B cell (primary cell): ENCODE measurements around the gene PCDHA6. TPM values are rescaled to one million over a fixed set of nuclear protein-coding genes. Genes with fewer than 3 reads are reported as not detected.

Source experiments
- ATAC-seq: fragments of 200-7000 bp; cut with Tn5 transposase; one replicate; pipeline ENCODE4 v1.10.0; 2021; ENCODE audit warnings: low read depth, mild to moderate bottlenecking, moderate number of reproducible peaks, moderate library complexity
- CTCF ChIA-PET: fragments of 350-600 bp; sonication (Branson Sonifier 250); formaldehyde crosslinking; loops from one replicate; lab custom pipeline; 2021; ENCODE audit warnings: antibody characterized with exemption, inconsistent platforms; lab: Charles Lee
- POLR2A ChIA-PET: fragments of 350-600 bp; sonication (Branson Sonifier 250); formaldehyde crosslinking; loops from one replicate; lab custom pipeline; 2021; ENCODE audit warnings: antibody characterized with exemption; lab: Charles Lee
- DNase-seq: peaks from one replicate; pipeline ENCODE4 v3.0.0; 2013
- H2AFZ ChIP-seq: 2 replicates; pipeline ENCODE4 v1.6.1; 2012; ENCODE audit warnings: mild to moderate bottlenecking, low read depth, low read length; ENCODE audit not compliant: insufficient read depth, poor library complexity, severe bottlenecking
- H3K27ac ChIP-seq, 2 donors: 1 replicate in 1 of 2; 2 replicates in 1 of 2; pipeline ENCODE4 v1.5.1; 2012 to 2013; ENCODE audit warnings: low read length in 2 of 2, mild to moderate bottlenecking in 2 of 2, moderate library complexity in 1 of 2
- H3K27me3 ChIP-seq, 4 experiments: fragments of 200-600 bp in 1 of 4; sonication (generic) in 1 of 4; replicated peaks in 1 of 4; 1 replicate in 2 of 4; 2 replicates in 2 of 4; pipeline versions ENCODE4 v1.6.1 to v1.7.0; 2013 to 2016; ENCODE audit warnings: low read length in 3 of 4, mild to moderate bottlenecking in 2 of 4, mixed read lengths in 1 of 4, moderate library complexity in 1 of 4; ENCODE audit not compliant: insufficient read depth in 4 of 4, control insufficient read depth in 3 of 4; ENCODE audit errors: control extremely low read depth in 1 of 4
- H3K36me3 ChIP-seq, 2 experiments: replicated peaks in 1 of 2; 1 replicate in 1 of 2; 2 replicates in 1 of 2; pipeline versions ENCODE4 v1.6.1 to v1.7.1; 2013; ENCODE audit warnings: low read length in 1 of 2; ENCODE audit not compliant: insufficient read depth in 2 of 2, control insufficient read depth in 1 of 2; ENCODE audit errors: control extremely low read depth in 1 of 2, extremely low read depth in 1 of 2
- H3K4me1 ChIP-seq, 2 donors: fragments of 200-600 bp in 1 of 2; sonication (generic) in 1 of 2; 1 replicate in 1 of 2; 2 replicates in 1 of 2; pipeline versions ENCODE4 v1.5.1 to v1.6.1; 2013 to 2017; ENCODE audit warnings: low read length in 2 of 2; ENCODE audit not compliant: control insufficient read depth in 2 of 2, insufficient read depth in 2 of 2
- H3K4me2 ChIP-seq: replicated peaks from 2 replicates; pipeline ENCODE3; 2012; ENCODE audit warnings: mild to moderate bottlenecking, low read depth, low read length; ENCODE audit not compliant: poor library complexity, severe bottlenecking
- H3K4me3 ChIP-seq, 5 experiments: fragments of 200-600 bp in 1 of 5; sonication (generic) in 1 of 5; 1 replicate in 3 of 5; 2 replicates in 2 of 5; pipeline versions ENCODE4 v1.5.1 to v1.7.0; 2011 to 2016; ENCODE audit warnings: low read length in 4 of 5, mild to moderate bottlenecking in 4 of 5, low read depth in 2 of 5, control low read depth in 1 of 5, moderate library complexity in 1 of 5; ENCODE audit not compliant: insufficient read depth in 1 of 5; ENCODE audit errors: control extremely low read depth in 1 of 5, extremely low read depth in 1 of 5
- H3K79me2 ChIP-seq: fragments of 200-600 bp; sonication (generic); one replicate; pipeline ENCODE4 v1.6.0; 2016; ENCODE audit warnings: low read length; ENCODE audit not compliant: control insufficient read depth, insufficient read depth
- H3K9ac ChIP-seq: fragments of 200-600 bp; sonication (generic); 2 replicates; pipeline ENCODE4 v1.6.1; 2017; ENCODE audit warnings: mild to moderate bottlenecking, low read length, moderate library complexity
- H3K9me3 ChIP-seq, 3 donors: one replicate each; pipeline versions ENCODE4 v1.6.1 to v1.7.1; 2013; ENCODE audit warnings: low read length in 2 of 3; ENCODE audit not compliant: control insufficient read depth in 2 of 3, insufficient read depth in 1 of 3; ENCODE audit errors: control extremely low read depth in 1 of 3
- H4K20me1 ChIP-seq: 2 replicates; pipeline ENCODE4 v1.6.0; 2012; ENCODE audit warnings: mild to moderate bottlenecking, low read length; ENCODE audit not compliant: insufficient read depth, control insufficient read depth, poor library complexity, severe bottlenecking
- H3K27ac Mint-ChIP-seq: one replicate; pipeline ENCODE4 v1.8.0; 2021; ENCODE audit warnings: mixed read lengths
- H3K27me3 Mint-ChIP-seq: one replicate; pipeline ENCODE4 v1.8.0; 2021; ENCODE audit warnings: mixed read lengths
- H3K4me1 Mint-ChIP-seq: one replicate; pipeline ENCODE4 v1.8.0; 2021; ENCODE audit warnings: mixed read lengths
- H3K4me3 Mint-ChIP-seq: one replicate; pipeline ENCODE4 v1.8.0; 2021; ENCODE audit warnings: mixed read lengths
- H3K9me3 Mint-ChIP-seq: one replicate; pipeline ENCODE4 v1.8.0; 2022; ENCODE audit warnings: mixed read lengths; ENCODE audit not compliant: insufficient read depth
- EZH2 ChIP-seq: IDR thresholded peaks from 2 replicates; pipeline ENCODE4 v1.6.1; 2012; ENCODE audit warnings: borderline replicate concordance, low read depth, mild to moderate bottlenecking, moderate library complexity, low read length; ENCODE audit not compliant: insufficient read depth, poor library complexity, severe bottlenecking
- WGBS: methylation state at CpG from one replicate; pipeline ENCODE4 v1.1.5; 2013; ENCODE audit warnings: missing lambda C conversion rate; ENCODE audit not compliant: insufficient coverage; 5-methylcytosine and 5-hydroxymethylcytosine counted together
- intact Hi-C: fragments of 100-400 bp; cut with micrococcal nuclease; formaldehyde crosslinking; loops from one replicate; pipeline ENCODE4 v1.10.0; 2022
- polyA plus RNA-seq: library from polyadenylated mRNA; depleted of rRNA; stranded (reverse); fragments of >200 nt; gene quantifications from 2 replicates; pipeline ENCODE4 v1.2.3, GENCODE V29; 2012
- total RNA-seq, 2 donors: library from RNA; stranded (reverse); fragments of 120-200 nt in 1 of 2; gene quantifications; 1 replicate in 1 of 2; 2 replicates in 1 of 2; pipeline versions ENCODE4 v1.2.3 to v1.2.4, GENCODE V29; 2013 to 2022
- TF ChIP-seq, protein P1 (sequence below): fragments of 200-600 bp; IDR thresholded peaks from one replicate; pipeline ENCODE4 v1.8.0; 2022; ENCODE audit warnings: antibody characterized with exemption, mild to moderate bottlenecking

PCDHA6 gene
- total and polyA plus RNA-seq, 2 donors (not counting 1 experiment from before 2014, with no cell fraction given): not detected

DNA sequence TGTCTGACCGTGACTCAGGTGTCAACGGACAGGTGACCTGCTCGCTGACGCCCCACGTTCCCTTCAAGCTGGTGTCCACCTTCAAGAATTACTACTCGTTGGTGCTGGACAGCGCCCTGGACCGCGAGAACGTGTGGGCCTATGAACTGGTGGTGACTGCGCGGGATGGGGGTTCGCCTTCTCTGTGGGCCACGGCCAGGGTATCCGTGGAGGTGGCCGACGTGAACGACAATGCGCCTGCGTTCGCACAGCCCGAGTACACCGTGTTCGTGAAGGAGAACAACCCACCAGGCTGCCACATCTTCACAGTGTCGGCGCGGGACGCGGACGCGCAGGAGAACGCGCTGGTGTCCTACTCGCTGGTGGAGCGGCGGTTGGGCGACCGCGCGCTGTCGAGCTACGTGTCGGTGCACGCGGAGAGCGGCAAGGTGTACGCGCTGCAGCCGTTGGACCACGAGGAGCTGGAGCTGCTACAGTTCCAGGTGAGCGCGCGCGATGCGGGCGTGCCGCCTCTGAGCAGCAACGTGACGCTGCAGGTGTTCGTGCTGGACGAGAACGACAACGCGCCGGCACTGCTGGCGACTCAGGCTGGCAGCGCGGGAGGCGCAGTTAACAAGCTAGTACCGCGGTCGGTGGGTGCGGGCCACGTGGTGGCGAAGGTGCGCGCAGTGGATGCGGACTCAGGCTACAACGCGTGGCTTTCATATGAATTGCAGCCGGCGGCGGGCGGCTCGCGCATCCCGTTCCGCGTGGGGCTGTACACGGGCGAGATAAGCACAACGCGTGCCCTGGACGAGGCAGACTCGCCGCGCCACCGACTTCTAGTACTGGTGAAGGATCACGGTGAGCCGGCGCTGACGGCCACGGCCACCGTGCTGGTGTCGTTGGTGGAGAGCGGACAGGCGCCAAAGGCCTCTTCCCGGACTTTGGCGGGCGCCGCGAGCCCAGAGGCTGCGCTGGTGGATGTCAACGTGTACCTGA is 42.8 kb downstream of the PCDHA6 start:
- intact Hi-C loops: no loop called here
- DNase-seq (no peak), ATAC-seq (no peak)
- peaks cover 0 to 12% (median 7%) of the 10 kb centered on the region in 4 experiments for H3K27me3 ChIP-seq
- Mint-ChIP-seq H3K27me3 (peaks cover 9% of the 10 kb centered on the region), H3K4me3 (no peak overlapping the region), H3K9me3 (no peaks in the 10 kb centered on the region), H3K27ac (no peak overlapping the region), H3K4me1 (no peaks in the 10 kb centered on the region)
- no peaks in the 10 kb centered on the region for H4K20me1 ChIP-seq
- WGBS: 63% methylated on average over 114 of the region's 114 CpGs
- H2AFZ ChIP-seq: no peak overlapping the region
- H3K79me2 ChIP-seq: no peaks in the 10 kb centered on the region
- no peak overlapping the region for H3K27ac ChIP-seq
- no peak overlapping the region for H3K4me3 ChIP-seq
- TF ChIP-seq, protein P1, sequence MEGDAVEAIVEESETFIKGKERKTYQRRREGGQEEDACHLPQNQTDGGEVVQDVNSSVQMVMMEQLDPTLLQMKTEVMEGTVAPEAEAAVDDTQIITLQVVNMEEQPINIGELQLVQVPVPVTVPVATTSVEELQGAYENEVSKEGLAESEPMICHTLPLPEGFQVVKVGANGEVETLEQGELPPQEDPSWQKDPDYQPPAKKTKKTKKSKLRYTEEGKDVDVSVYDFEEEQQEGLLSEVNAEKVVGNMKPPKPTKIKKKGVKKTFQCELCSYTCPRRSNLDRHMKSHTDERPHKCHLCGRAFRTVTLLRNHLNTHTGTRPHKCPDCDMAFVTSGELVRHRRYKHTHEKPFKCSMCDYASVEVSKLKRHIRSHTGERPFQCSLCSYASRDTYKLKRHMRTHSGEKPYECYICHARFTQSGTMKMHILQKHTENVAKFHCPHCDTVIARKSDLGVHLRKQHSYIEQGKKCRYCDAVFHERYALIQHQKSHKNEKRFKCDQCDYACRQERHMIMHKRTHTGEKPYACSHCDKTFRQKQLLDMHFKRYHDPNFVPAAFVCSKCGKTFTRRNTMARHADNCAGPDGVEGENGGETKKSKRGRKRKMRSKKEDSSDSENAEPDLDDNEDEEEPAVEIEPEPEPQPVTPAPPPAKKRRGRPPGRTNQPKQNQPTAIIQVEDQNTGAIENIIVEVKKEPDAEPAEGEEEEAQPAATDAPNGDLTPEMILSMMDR: no peak
- no peak for TF ChIP-seq EZH2
- POLR2A ChIA-PET: no interaction called here
- H3K9ac ChIP-seq: no peak overlapping the region
- CTCF ChIA-PET: no interaction called here
- no peaks in the 10 kb centered on the region for H3K4me1 ChIP-seq
- no peak overlapping the region for H3K4me2 ChIP-seq
- peaks cover 4 to 29% (median 9%) of the 10 kb centered on the region in 3 donors for H3K9me3 ChIP-seq
- no peaks in the 10 kb centered on the region for H3K36me3 ChIP-seq
